IMR-90 (cell line): ENCODE results near the gene HAUS5.

Source experiments
- CEBPB ChIP-seq: IDR thresholded peaks from 2 replicates; pipeline ENCODE4 v1.6.1; 2012; ENCODE audit warnings: low read depth, low read length, improper control_type of control experiment
- CTCF ChIP-seq: conservative IDR thresholded peaks from 2 replicates; pipeline ENCODE4 v1.5.1; 2012; ENCODE audit warnings: mild to moderate bottlenecking, low read depth, low read length, improper control_type of control experiment
- ELK1 ChIP-seq: fragments of 150-350 bp; IDR thresholded peaks from 2 replicates; pipeline ENCODE4 v1.6.1; 2016; ENCODE audit warnings: low read depth, mild to moderate bottlenecking, low read length, moderate library complexity, borderline replicate concordance
- FOS ChIP-seq: fragments of 150-350 bp; IDR thresholded peaks from 2 replicates; pipeline ENCODE4 v1.6.1; 2016; ENCODE audit warnings: low read depth, low read length
- MAZ ChIP-seq: IDR thresholded peaks from 2 replicates; pipeline ENCODE4 v1.6.1; 2012; ENCODE audit warnings: low read depth, mild to moderate bottlenecking, low read length, improper control_type of control experiment, moderate library complexity, borderline replicate concordance
- POLR2A ChIP-seq: IDR thresholded peaks from 2 replicates; pipeline ENCODE4 v1.6.1; 2012; ENCODE audit warnings: mild to moderate bottlenecking, low read depth, low read length
- RFX5 ChIP-seq: IDR thresholded peaks from 2 replicates; pipeline ENCODE4 v1.8.0; 2012; ENCODE audit warnings: low read depth, mild to moderate bottlenecking, low read length, moderate library complexity
- SMC3 ChIP-seq: fragments of 150-350 bp; IDR thresholded peaks from 2 replicates; pipeline ENCODE4 v1.6.1; 2016; ENCODE audit warnings: low read depth, mild to moderate bottlenecking, antibody characterized with exemption, low read length, moderate library complexity

GRCh38 chr19:35590875-35591274 lies 21.7 kb upstream of the HAUS5 start:
- TF ChIP-seq RFX5: no peak
- no peak for TF ChIP-seq MAZ
- no peak for TF ChIP-seq FOS
- no peak for TF ChIP-seq SMC3
- no peak for TF ChIP-seq CTCF
- TF ChIP-seq POLR2A: no peak
- TF ChIP-seq CEBPB: no peak
- no peak for TF ChIP-seq ELK1
